Activated CD4-positive, alpha-beta T cell treated with anti-CD3 and anti-CD28 coated beads, Interleukin-2, Interleukin-4, amounts not matched to agents 100 ng/mL and 50 ng/mL, durations not matched to agents 16 hours and 8 hours (primary cell): ENCODE measurements around the gene PRR19.
A peak's percentile ranks its signal among the peaks of the same experiment; 100 is the strongest.

Source experiments
- DNase-seq: peaks from one replicate; pipeline ENCODE4 v3.0.0-alpha.2; 2020; ENCODE audit warnings: low spot score

Gene PRR19

DNA sequence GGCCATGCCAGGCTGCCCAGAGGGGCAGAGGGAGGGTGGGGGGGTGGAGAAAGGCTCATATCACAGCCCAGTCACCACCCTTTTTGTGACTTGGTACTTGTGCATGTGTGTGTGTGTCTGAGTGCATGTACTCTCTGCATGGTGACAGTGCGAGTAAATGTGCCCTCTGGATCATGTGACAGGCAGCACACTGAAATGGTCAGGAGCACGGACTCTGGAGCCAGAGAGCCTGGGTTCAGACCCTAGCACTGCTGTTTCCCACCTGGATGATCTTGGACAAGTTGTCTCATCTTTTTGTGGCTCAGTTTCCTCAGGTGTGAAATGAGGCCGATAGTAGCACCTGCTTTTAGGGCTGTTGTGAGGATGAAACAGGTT lies 30.9 kb upstream of the PRR19 start:
- no peak for DNase-seq

DNA sequence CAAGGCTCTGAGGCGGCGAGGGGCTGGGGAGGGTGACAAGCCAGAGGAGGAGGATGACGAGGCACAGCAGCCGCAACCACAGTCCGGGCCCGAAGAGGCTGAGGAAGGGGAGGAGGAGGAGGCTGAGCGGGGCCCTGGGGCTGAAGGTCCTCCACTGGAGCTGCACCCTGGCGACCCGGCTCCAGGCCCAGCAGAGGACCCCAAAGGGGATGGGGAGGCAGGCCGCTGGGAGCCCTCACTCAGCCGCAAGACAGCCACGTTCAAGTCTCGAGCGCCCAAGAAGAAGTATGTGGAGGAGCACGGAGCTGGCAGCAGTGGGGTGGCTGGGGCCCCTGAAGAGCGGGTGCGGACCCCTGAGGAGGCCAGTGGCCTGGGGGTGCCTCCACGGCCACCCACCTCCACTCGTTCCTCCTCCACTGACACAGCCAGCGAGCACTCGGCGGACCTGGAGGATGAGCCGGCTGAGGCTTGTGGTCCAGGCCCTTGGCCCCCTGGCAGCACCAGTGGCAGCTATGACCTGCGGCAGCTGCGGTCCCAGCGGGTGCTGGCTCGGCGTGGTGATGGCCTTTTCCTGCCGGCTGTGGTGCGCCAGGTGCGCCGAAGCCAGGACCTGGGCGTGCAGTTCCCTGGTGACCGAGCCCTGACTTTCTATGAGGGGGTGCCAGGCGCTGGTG lies 29.9 kb upstream of the PRR19 start:
- no peak for DNase-seq

DNA sequence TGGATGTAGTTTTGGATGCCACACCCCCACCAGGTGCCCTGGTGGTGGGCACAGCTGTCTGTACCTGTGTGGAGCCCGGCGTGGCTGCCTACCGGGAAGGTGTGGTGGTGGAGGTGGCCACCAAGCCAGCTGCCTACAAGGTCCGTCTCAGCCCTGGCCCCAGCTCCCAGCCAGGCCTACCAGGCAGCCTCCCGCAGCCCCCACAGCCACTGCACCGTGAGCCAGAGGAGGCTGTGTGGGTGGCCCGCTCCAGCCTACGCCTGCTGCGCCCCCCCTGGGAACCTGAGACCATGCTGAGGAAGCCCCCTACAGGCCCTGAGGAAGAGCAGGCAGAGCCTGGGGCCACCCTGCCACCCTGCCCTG lies 29.4 kb upstream of the PRR19 start:
- DNase-seq = no peak

DNA sequence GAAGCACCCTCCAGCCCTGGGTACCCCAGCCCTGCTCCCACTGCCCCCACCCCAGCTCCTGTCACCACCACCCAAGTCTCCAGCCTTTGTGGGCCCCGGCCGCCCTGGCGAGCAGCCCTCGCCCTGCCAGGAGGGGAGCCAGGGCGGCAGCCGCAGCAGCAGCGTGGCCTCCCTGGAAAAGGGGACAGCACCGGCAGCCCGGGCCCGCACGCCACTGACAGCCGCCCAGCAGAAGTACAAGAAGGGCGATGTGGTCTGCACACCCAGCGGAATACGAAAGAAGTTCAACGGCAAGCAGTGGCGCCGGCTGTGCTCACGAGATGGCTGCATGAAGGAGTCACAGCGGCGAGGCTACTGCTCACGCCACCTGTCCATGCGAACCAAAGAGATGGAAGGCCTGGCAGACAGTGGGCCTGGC lies 28.9 kb upstream of the PRR19 start:
- DNase-seq = no peak

DNA sequence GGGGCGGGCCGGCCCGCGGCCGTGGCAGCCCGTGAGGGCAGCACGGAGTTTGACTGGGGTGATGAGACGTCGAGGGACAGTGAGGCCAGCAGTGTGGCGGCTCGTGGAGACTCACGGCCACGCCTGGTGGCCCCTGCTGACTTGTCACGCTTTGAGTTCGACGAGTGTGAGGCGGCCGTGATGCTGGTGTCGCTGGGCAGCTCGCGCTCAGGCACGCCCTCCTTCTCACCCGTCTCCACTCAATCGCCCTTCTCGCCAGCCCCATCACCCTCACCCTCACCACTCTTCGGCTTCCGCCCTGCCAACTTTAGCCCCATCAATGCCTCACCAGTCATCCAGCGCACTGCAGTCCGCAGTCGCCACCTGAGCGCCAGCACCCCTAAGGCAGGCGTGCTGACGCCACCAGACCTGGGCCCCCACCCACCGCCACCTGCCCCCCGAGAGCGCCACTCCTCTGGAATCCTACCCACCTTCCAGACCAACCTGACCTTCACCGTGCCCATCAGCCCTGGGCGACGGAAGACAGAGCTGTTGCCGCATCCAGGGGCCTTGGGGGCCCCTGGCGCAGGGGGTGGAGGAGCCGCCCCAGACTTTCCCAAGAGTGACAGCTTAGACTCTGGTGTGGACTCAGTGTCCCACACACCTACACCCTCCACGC lies 28.4 kb upstream of the PRR19 start:
- no peak for DNase-seq

DNA sequence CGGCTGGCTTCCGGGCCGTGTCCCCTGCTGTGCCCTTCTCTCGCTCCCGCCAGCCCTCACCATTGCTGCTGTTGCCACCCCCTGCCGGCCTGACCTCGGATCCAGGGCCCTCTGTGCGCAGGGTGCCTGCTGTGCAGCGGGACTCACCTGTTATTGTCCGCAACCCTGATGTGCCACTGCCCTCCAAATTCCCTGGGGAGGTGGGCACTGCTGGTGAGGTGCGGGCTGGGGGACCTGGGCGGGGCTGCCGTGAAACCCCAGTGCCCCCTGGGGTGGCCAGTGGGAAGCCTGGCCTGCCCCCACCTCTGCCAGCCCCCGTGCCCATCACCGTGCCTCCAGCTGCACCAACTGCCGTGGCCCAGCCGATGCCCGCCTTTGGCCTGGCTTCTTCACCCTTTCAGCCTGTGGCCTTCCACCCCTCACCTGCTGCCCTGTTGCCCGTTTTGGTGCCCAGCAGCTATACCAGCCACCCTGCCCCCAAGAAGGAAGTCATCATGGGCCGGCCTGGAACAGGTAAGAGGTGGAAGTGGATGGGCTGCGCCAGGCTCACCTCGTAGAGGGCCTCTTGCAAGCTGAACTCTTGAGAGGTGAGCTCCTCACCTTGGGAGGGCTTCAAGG lies 27.8 kb upstream of the PRR19 start:
- DNase-seq = no peak

DNA sequence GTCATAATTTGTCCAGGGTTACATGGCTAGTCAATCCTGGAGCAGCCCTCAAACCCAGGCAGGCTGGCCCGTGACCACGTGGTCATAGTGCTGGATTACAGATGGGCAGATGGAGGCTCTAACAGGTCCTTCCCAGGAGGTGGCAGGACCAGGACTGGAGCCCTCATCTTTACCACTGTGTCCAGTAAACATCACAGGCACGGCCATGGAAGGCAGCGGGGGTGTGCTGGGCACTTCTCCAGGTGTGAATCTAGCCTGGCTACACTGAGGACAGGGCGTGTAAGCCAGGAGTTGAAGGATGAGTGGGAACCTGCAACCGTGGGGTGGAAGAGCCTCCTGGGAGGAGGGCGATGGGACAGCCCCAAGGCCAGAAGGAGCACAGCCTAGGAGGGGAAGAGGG lies 26.8 kb upstream of the PRR19 start:
- DNase-seq = no peak

DNA sequence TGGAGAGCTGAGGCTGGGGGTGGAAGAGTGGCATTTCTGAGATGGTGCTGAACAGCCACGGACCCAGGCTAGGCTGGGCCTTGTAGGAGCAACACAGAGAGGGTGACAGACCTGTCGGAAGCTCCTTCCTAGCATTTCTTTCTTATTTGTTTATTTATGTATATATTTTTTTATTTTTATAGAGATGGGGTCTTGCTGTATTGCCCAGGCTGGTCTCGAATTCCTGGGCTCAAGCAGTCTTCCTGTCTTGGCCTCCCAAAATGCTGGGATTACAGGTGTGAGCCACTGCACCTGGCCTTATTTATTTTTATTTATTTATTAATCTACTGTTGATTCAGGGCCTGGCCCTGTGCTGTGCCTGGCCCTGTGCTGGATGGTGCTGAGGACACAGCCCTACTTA lies 26.4 kb upstream of the PRR19 start:
- no peak for DNase-seq

DNA sequence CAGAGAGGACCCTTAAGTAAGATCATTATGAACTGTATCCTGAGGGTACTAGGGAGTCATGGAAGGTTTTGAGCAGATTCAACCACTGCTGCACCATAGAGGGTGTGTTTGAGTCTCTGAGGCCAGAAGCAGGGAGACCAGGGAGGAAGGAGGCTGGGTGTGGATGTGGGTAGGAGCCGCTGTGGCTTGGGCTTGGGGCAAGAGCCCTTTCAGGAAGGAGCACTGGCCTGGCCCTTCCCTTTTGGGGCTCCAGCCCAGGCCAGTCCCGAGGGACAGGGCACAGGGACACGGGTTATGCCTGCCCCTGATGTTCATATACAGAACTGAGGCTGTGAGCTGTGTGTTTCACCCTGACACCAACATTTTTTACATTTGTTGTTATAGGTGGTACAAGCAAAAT lies 25.6 kb upstream of the PRR19 start:
- no peak for DNase-seq

DNA sequence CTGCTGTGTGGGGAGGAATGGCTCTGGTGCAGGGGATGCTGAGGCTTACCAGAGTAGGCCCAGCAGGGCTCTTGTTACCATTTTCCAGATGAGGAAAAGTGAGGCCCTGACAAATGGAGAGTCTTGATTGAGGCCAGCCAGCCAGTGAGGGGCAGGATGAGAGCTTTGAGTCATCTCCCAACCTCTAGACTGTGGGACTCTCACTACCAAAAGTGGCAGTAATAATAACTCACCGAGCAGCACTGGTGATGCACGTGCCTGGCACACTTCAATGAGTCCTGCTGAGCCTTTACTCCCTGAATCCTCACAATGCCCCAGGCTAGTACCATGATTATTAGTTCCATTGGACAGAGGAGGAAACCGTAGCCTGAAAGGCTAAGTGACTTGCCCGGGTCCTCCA lies 25.1 kb upstream of the PRR19 start:
- peak; percentile 78 for DNase-seq

DNA sequence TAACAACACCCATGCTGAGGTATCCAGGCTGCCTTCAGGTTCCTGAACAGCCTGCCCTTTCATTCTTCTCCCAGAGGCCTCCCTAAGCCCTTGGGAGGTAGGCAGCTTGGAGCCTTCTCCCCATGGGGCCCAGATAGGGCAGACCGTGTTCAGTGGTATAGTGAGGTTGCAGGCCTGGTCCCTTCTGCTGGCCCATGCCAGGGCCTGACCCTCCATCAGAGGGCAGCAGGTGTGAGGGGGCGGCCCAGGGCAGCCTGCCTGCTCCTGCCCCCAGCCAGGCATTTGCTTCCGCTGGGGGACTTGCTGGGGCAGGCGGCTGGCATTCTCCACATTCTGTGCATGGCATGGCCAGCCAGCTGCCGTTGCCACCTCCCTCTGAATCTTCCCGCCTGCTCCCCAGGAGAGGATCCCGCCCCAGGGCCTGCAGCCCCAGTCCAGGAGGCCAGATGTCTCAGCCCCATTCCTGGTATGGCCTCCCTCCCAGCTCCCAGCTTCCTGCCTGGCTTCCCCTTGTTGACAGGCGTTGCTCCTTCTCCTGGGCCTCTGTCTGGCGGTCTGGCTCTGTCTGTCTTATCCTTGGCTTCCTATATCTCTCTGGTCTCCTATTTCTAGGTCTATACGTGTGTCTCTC lies 24.0 kb upstream of the PRR19 start:
- DNase-seq = no peak

DNA sequence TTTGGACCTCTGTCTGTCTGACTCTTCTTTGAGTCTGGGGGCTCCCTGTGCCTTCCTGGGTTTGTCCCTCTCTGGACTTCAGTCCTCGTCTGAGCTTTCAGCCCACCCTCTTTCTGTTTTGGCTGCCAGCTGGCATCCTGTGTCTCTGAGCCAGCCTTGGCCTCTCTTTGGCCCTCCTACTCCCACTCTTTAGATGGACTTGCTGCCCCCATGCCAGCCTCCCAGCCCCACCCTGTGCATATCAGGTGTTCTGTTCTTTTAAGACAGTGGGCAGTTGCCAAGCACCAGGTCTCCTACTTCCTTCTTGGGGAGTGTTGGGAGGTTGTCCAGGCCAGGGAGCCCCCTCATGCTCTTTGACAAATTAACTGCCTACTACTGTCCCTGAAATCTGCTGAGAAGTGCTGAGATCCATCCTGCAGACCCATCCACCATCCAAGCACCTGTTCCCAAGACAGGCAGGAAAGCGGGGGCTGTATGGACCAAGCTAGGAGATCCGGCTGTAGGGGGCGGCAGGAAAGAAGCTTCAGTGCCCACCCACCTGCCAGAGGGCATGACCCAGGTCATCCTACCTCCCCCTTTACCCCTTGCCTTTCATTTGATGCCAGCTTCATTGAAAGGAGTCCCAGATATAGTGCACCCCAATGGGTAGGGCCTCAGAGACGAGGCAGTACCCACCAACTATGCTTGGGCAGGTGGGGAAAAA lies 23.3 kb upstream of the PRR19 start:
- DNase-seq = no peak

DNA sequence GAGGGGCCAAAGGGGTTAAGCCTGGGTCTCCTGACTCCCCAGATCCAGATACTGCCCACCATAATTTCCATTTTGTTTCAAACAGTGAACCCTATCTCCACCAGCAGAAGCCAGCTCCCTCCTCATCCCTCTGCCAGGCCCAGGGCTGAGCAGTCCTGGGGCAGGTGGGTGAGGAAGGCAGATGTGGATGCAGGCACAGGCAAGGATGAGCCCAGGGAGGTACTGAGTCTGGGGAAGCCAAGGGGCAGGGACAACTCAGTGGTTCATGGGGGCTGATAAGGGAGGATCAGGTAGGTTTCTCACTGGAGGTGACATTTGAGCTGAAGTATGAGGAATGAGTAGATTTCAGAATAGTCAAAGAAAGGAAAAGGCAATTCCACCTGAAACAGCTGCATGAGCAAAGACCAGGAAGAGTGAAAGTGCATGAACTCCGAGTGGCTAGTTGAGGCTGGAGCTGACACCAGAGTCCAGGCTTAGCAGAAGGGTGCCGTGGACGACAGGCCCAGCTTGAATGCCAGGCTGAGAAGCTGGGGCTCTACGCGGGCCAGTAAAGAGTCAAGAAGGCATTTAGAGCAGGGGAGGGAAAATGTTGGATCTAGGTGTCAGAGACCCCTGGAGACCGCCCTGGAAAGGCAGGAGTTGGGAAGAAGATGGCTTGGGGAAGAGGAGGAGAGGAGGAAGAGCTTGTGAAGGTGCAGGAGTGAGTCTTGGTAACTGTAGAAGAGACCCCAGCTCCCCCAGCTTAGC lies 22.6 kb upstream of the PRR19 start:
- no peak for DNase-seq

DNA sequence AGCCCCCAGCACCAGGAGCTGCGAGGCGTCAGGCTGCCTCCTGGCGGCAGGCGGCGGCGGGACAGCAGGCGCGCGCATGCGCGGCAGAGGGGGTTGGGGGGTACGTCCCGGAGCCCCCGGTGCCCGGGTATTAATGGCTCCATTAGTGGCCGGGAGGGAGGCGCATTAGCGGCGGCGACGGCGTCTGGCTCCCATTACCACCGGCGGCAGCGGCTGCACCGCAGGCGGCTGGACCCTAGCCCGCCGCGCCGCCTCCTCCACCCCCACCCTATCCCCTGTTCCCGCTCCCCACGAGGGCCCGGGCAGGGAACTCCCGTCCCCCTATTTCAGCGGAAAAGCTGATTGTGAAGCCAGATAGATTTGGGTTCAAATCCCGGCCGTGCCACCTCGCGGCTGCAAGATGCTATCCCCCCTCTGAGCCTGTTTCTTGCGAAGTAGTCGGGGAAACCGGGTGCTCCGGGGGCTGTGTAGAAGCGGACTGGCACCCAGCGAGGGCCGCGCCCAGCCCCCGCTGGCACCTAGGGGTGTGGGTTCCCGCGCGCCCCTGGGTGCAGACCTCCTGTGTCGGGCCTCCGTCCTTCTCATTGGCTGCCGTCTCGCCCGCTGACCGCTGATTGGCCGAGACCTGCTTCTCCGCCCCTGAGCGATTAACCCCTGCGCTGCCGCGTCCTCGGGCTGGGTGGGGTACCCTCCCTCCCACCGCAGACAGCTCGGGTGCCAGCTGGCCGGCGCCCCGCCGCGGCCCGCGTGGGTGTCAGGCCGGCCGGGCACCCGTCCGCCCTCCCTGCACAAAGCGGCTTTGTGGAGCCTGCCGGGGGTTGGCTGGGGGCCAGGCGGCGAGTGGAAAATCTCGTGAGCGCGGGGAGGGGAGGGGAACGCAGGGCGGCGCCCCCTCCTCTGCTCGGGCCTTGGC lies 21.8 kb upstream of the PRR19 start:
- peak; percentile 96 for DNase-seq

DNA sequence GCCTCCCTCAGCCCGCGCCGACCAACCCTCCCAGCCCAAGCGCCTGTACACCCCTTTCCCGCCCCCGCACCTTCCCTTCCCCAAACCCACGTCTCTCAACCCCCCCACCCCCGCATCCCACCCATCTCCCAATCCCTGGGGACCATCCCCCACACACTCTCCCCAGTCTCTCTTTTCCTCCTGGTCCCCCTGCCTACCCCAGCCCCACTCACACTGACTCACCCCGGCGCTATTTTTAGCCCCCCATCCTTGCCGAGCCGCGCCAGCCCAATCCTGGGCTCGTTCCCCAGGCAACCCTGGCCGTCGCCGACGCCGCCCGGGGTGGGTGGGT lies 21.2 kb upstream of the PRR19 start:
- no peak for DNase-seq

DNA sequence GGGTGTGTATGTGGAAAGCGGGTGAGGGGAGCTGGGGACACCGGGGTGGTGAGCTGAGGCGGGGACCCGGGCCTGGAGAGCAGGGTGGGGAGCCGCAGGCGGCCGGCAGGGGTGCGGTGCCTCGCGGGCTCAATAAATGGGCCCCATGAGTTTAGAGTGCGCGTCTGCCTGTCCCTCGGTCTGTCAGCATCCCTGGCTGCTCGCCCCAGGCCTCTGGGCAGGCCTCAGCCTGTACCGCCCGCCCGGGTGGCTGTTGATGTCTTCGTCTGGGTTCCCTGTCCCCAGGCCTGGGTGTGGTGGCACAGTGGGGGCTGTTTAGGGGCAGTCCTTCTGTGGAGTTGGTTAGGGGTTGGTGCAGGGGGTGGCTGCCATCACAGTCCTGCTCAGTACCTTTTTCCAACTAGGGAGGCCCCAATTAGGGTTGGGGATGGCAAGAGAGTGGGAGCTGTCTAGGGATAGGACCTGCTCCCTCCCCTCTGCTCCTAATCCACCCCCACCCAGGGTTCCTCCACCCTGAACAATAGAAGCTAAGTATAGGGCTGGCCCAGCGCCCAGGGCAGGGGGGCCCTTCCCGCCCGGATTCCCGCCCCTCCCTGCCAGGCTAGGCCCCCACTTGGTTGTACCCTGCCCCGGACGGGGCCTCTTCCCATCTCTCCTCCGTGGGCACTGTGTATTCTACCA lies 20.6 kb upstream of the PRR19 start:
- peak; percentile 27 for DNase-seq

DNA sequence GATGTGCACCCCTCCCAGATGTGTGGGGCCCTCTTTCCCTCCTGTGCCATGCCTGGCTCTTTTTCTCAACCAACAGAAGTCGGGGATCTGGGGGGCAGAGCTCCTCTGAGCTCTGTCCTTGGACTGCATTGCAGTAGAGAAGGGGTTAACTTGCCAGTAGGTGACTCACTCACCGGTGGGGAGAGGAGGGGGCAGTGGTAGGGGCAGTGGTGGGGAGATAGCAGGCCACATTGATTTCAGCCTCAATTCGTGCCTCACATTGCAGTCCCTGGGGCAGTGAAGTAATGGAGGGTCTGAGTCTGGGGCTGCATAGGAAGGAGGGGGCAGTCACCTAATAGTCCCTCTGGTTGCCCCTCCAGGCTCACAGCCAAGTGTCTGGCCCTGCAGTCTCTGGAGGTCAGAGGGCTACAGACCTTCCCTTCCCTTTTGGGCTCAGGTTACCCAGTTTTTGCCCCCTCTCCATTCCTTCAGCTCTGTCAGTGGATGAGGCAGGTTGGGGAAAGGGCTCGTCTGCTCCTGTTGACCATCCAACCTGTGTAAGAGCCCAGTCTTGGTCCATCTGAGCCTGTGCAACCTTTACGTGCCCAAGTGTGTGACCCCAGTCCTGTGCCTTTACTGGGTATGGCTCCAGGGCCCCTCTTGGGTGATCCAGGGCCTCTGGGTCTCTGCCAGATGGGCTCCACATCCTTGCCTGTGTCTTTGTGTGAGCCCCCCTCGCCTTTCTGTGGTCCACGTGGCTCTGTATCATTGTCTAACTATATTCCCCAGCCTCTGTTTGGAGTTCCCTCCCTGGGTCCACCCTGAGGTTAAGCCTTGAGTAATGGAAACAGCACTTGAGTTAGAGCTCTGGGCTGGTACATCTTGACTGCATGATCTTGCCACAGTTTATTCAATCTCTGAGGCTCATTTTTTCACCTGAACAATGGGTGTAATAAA lies 19.8 kb upstream of the PRR19 start:
- no peak for DNase-seq

DNA sequence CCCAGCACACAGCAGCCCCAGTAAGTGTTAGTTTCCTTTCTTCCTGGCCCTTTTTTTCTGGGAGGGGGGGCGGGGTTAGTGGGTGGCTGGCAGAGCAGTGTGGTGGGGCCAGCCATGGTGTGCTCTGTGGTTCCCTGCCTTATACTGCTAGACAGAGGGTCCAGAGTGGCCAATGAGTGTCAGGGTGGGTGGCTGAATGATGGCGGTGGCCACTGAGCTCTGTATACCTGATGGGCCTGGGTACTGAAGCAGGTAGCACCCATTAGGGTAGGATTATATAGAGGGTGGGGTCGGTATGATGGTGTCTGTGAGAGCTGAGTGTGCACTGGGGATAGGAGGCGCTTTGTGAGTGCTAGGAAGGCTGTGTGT lies 19.1 kb upstream of the PRR19 start:
- DNase-seq = no peak
